PC-3 (cell line): Measurements from ENCODE around the gene PLD1. TPM values are rescaled to one million over a fixed set of nuclear protein-coding genes. Genes with fewer than 3 reads are reported as not detected.
"Not testable (repeated sequence)": the region's sequence is repeated elsewhere in the genome, so short reads cannot be mapped to it uniquely, and the experiment has no call there.

ENCODE experiments used
- ATAC-seq: fragments of 200-7000 bp; cut with Tn5 transposase; 2 replicates; pipeline ENCODE4 v1.9.1; 2020; ENCODE audit warnings: mild to moderate bottlenecking, moderate library complexity
- BruUV-seq: library from RNA; stranded (reverse); fragments of 400-500 nt; replicated peaks from 2 replicates; lab custom pipeline; 2021; lab: Mats Ljungman, UMichigan
- CTCF ChIA-PET: fragments of 300-600 bp; sonication (Branson Sonifier 250); formaldehyde crosslinking; loops from one replicate; lab custom pipeline; 2022; ENCODE audit warnings: antibody characterized with exemption; lab: Charles Lee
- POLR2A ChIA-PET: fragments of 300-600 bp; sonication (Branson Sonifier 250); formaldehyde crosslinking; loops from one replicate; lab custom pipeline; 2022; ENCODE audit warnings: antibody characterized with exemption; ENCODE audit not compliant: unreplicated experiment; lab: Charles Lee
- DNase-seq: peaks from one replicate; pipeline ENCODE4 v3.0.0-alpha.2; 2015
- H2AFZ ChIP-seq: fragments of 300-600 bp; sonication (generic); 2 replicates; pipeline ENCODE4 v1.6.0; 2016; ENCODE audit warnings: antibody characterized with exemption, low read length
- H3F3A ChIP-seq: fragments of 300-600 bp; sonication (generic); one replicate; pipeline ENCODE4 v1.6.0; 2017; ENCODE audit warnings: antibody characterized with exemption, low read length, control low read depth, mild to moderate bottlenecking; ENCODE audit not compliant: unreplicated experiment
- H3K27ac ChIP-seq: fragments of 300-600 bp; sonication (generic); 2 replicates; pipeline ENCODE4 v1.5.1; 2016; ENCODE audit warnings: mild to moderate bottlenecking, low read length
- H3K27me3 ChIP-seq: fragments of 300-600 bp; sonication (generic); 2 replicates; pipeline ENCODE4 v1.6.1; 2016; ENCODE audit warnings: low read length, mixed read lengths
- H3K36me3 ChIP-seq: fragments of 300-600 bp; sonication (generic); 2 replicates; pipeline ENCODE4 v1.6.1; 2016; ENCODE audit warnings: low read depth, mixed run types, low read length, mixed read lengths
- H3K4me1 ChIP-seq: fragments of 300-600 bp; sonication (generic); 2 replicates; pipeline ENCODE4 v1.5.1; 2016; ENCODE audit warnings: low read length; ENCODE audit not compliant: insufficient read depth
- H3K4me2 ChIP-seq: fragments of 300-600 bp; sonication (generic); 2 replicates; pipeline ENCODE4 v1.6.0; 2016; ENCODE audit warnings: low read length
- H3K4me3 ChIP-seq: fragments of 300-600 bp; sonication (generic); 2 replicates; pipeline ENCODE4 v1.5.1; 2016; ENCODE audit warnings: mild to moderate bottlenecking, low read length, mixed read lengths
- H3K79me2 ChIP-seq: fragments of 300-600 bp; sonication (generic); 2 replicates; pipeline ENCODE4 v1.6.1; 2017; ENCODE audit warnings: low read length, mixed read lengths
- H3K9ac ChIP-seq: fragments of 300-600 bp; sonication (generic); 2 replicates; pipeline ENCODE4 v1.6.0; 2016; ENCODE audit warnings: mild to moderate bottlenecking, low read length
- H3K9me2 ChIP-seq: fragments of 300-600 bp; sonication (generic); replicated peaks from 2 replicates; pipeline ENCODE4 v1.6.1; 2016; ENCODE audit warnings: mixed run types, low read length, mixed read lengths
- H3K9me3 ChIP-seq: fragments of 300-600 bp; sonication (generic); 2 replicates; pipeline ENCODE4 v1.6.1; 2016; ENCODE audit warnings: low read length, mixed read lengths
- H4K20me1 ChIP-seq: fragments of 300-600 bp; sonication (generic); 2 replicates; pipeline ENCODE4 v1.6.1; 2016; ENCODE audit warnings: low read length, mixed read lengths
- EZH2 ChIP-seq: fragments of 300-600 bp; sonication (generic); IDR thresholded peaks from one replicate; pipeline ENCODE4 v1.6.1; 2017; ENCODE audit warnings: antibody characterized with exemption, mild to moderate bottlenecking, low read length; ENCODE audit not compliant: unreplicated experiment
- EZH2phosphoT487 ChIP-seq: fragments of 300-600 bp; sonication (generic); IDR thresholded peaks from 2 replicates; pipeline ENCODE4 v1.6.1; 2018; ENCODE audit warnings: mild to moderate bottlenecking, antibody characterized with exemption, low read length, borderline replicate concordance
- intact Hi-C: fragments of 100-400 bp; cut with micrococcal nuclease; formaldehyde crosslinking; loops from 2 replicates; pipeline ENCODE4 v1.9.0; 2023
- total RNA-seq: library from RNA; depleted of rRNA; stranded (reverse); fragments of >200 nt; gene quantifications from 2 replicates; pipeline ENCODE4 v1.2.3, GENCODE V29; 2014
- TF ChIP-seq, protein P1 (sequence below): fragments of 300-600 bp; sonication (generic); conservative IDR thresholded peaks from 2 replicates; pipeline ENCODE4 v1.5.1; 2017; ENCODE audit warnings: antibody characterized with exemption, low read depth, mild to moderate bottlenecking, low read length

Gene PLD1
- total RNA-seq, 1 experiment from 2014 or later: 7.3 TPM

GRCh38 chr3:171563298-171563697 lies 247.0 kb downstream of the PLD1 start:
- H3K4me2 ChIP-seq: no peak overlapping the region
- no peak overlapping the region for H3K9ac ChIP-seq
- CTCF ChIA-PET: no interaction called here
- H3K4me1 ChIP-seq: peaks cover 23% of the 10 kb centered on the region
- no peaks in the 10 kb centered on the region for H3K9me3 ChIP-seq
- H3K4me3 ChIP-seq: no peak overlapping the region
- H4K20me1 ChIP-seq: no peaks in the 10 kb centered on the region
- no peaks in the 10 kb centered on the region for H3K27me3 ChIP-seq
- no peaks in the 10 kb centered on the region for H3K9me2 ChIP-seq
- H3K36me3 ChIP-seq: no peaks in the 10 kb centered on the region
- TF ChIP-seq EZH2: no peak
- TF ChIP-seq, protein P1, sequence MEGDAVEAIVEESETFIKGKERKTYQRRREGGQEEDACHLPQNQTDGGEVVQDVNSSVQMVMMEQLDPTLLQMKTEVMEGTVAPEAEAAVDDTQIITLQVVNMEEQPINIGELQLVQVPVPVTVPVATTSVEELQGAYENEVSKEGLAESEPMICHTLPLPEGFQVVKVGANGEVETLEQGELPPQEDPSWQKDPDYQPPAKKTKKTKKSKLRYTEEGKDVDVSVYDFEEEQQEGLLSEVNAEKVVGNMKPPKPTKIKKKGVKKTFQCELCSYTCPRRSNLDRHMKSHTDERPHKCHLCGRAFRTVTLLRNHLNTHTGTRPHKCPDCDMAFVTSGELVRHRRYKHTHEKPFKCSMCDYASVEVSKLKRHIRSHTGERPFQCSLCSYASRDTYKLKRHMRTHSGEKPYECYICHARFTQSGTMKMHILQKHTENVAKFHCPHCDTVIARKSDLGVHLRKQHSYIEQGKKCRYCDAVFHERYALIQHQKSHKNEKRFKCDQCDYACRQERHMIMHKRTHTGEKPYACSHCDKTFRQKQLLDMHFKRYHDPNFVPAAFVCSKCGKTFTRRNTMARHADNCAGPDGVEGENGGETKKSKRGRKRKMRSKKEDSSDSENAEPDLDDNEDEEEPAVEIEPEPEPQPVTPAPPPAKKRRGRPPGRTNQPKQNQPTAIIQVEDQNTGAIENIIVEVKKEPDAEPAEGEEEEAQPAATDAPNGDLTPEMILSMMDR: no peak
- no peak for TF ChIP-seq EZH2phosphoT487
- ATAC-seq (no peak), DNase-seq (no peak)
- POLR2A ChIA-PET: no interaction called here
- no peak overlapping the region for H3K27ac ChIP-seq
- intact Hi-C loops: no loop called here
- no peaks in the 10 kb centered on the region for H3K79me2 ChIP-seq
- no peak overlapping the region for H2AFZ ChIP-seq
- BruUV-seq: no TSS peak
- H3F3A ChIP-seq: no peaks in the 10 kb centered on the region

DNA sequence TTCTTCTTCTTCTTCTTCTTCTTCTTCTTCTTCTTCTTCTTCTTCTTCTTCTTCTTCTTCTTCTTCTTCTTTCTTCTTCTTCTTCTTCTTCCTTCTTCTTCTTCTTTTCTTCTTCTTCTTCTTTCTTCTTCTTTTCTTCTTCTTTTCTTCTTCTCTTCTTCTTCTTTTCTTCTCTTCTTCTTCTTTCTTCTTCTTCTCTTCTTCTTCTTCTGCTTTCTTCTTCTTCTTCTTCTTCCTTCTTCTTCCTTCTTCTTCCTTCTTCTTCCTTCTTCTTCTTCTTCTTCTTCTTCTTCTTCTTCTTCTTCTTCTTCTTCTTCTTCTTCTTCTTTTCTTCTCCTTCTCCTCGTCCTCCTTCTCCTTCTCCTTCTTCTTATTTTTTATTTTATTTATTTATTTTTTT lies 247.8 kb downstream of the PLD1 start:
- H3K9me3 ChIP-seq, H3K27me3 ChIP-seq, H4K20me1 ChIP-seq, H3F3A ChIP-seq, BruUV-seq, H3K36me3 ChIP-seq, H3K9me2 ChIP-seq, H3K79me2 ChIP-seq, H3K4me3 ChIP-seq, ATAC-seq, DNase-seq, H2AFZ ChIP-seq, H3K27ac ChIP-seq, H3K4me2 ChIP-seq, intact Hi-C loops, H3K9ac ChIP-seq: not testable (repeated sequence)
- CTCF ChIA-PET: interaction anchor here (0.7 kb wide), 1 partner anchor 606 kb away, joined by 4 read pairs; no protein-coding TSS in a partner anchor
- peaks cover 23% of the 10 kb centered on the region for H3K4me1 ChIP-seq
- POLR2A ChIA-PET: interaction anchor here (0.6 kb wide), 1 partner anchor 22 kb away, joined by 3 read pairs; no protein-coding TSS in a partner anchor

GRCh38 chr3:171561596-171562323 lies 248.5 kb downstream of the PLD1 start:
- no peaks in the 10 kb centered on the region for H3F3A ChIP-seq
- ChIA-PET POLR2A (interaction anchor here (0.6 kb wide), 2 partner anchors 21 to 1750 kb away, joined by 3 read pairs; no protein-coding TSS in a partner anchor), CTCF (interaction anchor here (0.7 kb wide), 1 partner anchor 605 kb away, joined by 4 read pairs; no protein-coding TSS in a partner anchor)
- no peak overlapping the region for H3K9ac ChIP-seq
- H3K36me3 ChIP-seq: no peaks in the 10 kb centered on the region
- TF ChIP-seq, protein P1: no peak
- TF ChIP-seq EZH2: no peak
- TF ChIP-seq EZH2phosphoT487: no peak
- intact Hi-C loops: no loop called here
- no peak overlapping the region for H3K27ac ChIP-seq
- peaks cover 23% of the 10 kb centered on the region for H3K4me1 ChIP-seq
- no peaks in the 10 kb centered on the region for H3K27me3 ChIP-seq
- no peak overlapping the region for H3K4me3 ChIP-seq
- no peaks in the 10 kb centered on the region for H3K9me3 ChIP-seq
- BruUV-seq: no TSS peak
- no peaks in the 10 kb centered on the region for H3K79me2 ChIP-seq
- no peak for ATAC-seq
- no peaks in the 10 kb centered on the region for H3K9me2 ChIP-seq
- H3K4me2 ChIP-seq: no peak overlapping the region
- no peaks in the 10 kb centered on the region for H4K20me1 ChIP-seq
- no peak for DNase-seq
- no peak overlapping the region for H2AFZ ChIP-seq
